GDM1 (cell line): ENCODE measurements around the gene PCYT2.

Experiments
- DNase-seq: peaks from one replicate; lab custom pipeline; 2025; lab: John Stamatoyannopoulos, UW

PCYT2 gene

GRCh38 chr17:81851423-81851822 lies 59.8 kb downstream of the PCYT2 start:
- DNase-seq, result no peak
